HL-60 (cell line): ENCODE results near the gene ARID1B.

ENCODE experiments used
- DNase-seq, 2 experiments: peaks; one replicate each; pipeline ENCODE4 v3.0.0-alpha.2; 2010 to 2020; ENCODE audit warnings: low read depth in 1 of 2, low spot score in 1 of 2
- H3K27ac ChIP-seq: fragments of 250-450 bp; sonication (Bioruptor Pico); replicated peaks from 2 replicates; pipeline ENCODE4 v1.5.1; 2020; ENCODE audit warnings: mild to moderate bottlenecking, moderate library complexity
- H3K27me3 ChIP-seq: fragments of 250-450 bp; sonication (Bioruptor Pico); 2 replicates; pipeline ENCODE4 v1.5.1; 2021; ENCODE audit warnings: mild to moderate bottlenecking, moderate library complexity; ENCODE audit not compliant: insufficient read depth, poor library complexity, severe bottlenecking
- H3K4me3 ChIP-seq: replicated peaks from 2 replicates; pipeline ENCODE4 v1.5.1; 2011; ENCODE audit warnings: mild to moderate bottlenecking, control low read depth, low read length; ENCODE audit not compliant: insufficient read depth
- GABPA ChIP-seq: IDR thresholded peaks from 2 replicates; pipeline ENCODE4 v1.6.1; 2012; ENCODE audit warnings: low read depth
- POLR2AphosphoS5 ChIP-seq: IDR thresholded peaks from 2 replicates; pipeline ENCODE4 v1.6.1; 2012; ENCODE audit warnings: low read depth
- SPI1 ChIP-seq: IDR thresholded peaks from 2 replicates; pipeline ENCODE4 v1.6.1; 2012; ENCODE audit warnings: low read depth, mild to moderate bottlenecking, borderline replicate concordance
- TF ChIP-seq, protein P1 (sequence below): IDR thresholded peaks from one replicate; pipeline ENCODE4 v1.5.1; 2011; ENCODE audit warnings: low read length, control low read depth, inconsistent platforms; ENCODE audit not compliant: insufficient read depth
- TF ChIP-seq, protein P2 (sequence below): IDR thresholded peaks from 2 replicates; pipeline ENCODE4 v1.6.1; 2012; ENCODE audit warnings: low read depth; ENCODE audit not compliant: insufficient replicate concordance

Gene ARID1B

DNA sequence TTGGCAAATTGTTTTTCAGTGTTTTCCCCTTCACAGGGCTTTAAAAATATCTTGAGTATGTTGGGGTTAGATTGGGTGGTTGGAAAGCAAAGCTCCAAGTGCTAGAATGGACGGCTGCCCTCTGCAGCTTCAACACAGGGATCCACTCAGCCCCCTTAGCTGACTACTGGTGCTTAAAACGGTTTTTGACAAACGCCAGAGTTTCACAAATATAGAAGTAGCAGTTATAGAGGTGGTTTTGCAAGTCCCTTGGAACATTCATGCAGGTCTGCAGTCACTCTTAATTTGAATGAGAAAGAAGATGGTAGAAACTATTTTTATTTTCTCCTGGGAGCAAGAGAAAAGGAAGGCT is 175.9 kb downstream of the ARID1B start:
- no peak overlapping the region for H3K4me3 ChIP-seq
- TF ChIP-seq SPI1 (no peak), GABPA (no peak), POLR2AphosphoS5 (no peak)
- TF ChIP-seq, protein P1, sequence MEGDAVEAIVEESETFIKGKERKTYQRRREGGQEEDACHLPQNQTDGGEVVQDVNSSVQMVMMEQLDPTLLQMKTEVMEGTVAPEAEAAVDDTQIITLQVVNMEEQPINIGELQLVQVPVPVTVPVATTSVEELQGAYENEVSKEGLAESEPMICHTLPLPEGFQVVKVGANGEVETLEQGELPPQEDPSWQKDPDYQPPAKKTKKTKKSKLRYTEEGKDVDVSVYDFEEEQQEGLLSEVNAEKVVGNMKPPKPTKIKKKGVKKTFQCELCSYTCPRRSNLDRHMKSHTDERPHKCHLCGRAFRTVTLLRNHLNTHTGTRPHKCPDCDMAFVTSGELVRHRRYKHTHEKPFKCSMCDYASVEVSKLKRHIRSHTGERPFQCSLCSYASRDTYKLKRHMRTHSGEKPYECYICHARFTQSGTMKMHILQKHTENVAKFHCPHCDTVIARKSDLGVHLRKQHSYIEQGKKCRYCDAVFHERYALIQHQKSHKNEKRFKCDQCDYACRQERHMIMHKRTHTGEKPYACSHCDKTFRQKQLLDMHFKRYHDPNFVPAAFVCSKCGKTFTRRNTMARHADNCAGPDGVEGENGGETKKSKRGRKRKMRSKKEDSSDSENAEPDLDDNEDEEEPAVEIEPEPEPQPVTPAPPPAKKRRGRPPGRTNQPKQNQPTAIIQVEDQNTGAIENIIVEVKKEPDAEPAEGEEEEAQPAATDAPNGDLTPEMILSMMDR, result no peak
- no peaks in the 10 kb centered on the region for H3K27me3 ChIP-seq
- H3K27ac ChIP-seq, result no peak overlapping the region
- DNase-seq, result no peak

DNA sequence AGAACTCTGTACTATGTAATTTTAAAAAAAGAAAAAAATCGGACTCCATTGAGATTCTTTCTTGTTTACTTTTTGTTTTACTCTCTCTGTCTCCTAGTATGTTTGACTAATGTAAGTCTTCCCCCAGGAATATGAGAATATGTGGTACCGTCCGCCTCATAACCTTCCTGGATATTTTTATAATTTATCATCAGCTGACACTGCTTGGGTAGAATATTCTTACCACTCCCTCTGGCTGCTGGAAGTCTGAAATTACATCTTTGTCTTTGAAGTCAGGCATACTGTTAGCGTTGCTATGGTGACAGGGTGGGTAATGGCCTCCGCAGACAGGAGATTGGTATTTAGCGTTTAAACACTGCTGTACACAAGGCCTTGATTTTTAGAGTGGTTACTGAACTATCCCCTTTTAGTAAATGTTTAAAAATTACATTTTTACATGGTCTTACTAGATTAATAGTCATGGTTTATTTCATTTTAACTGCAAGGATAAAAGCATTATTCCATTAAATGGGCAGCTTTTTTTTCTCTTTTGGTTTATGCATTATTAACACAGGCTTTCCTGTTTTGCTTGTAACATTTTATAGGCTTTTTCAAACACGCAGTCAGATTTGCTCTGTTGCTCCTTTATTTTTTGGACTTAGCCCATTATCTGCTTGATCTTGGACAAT is 176.4 kb downstream of the ARID1B start:
- Histone ChIP-seq H3K4me3 (no peak overlapping the region), H3K27ac (no peak overlapping the region), H3K27me3 (no peaks in the 10 kb centered on the region)
- DNase-seq, result no peak
- no peak for TF ChIP-seq GABPA
- TF ChIP-seq SPI1, result no peak
- TF ChIP-seq, protein P2, sequence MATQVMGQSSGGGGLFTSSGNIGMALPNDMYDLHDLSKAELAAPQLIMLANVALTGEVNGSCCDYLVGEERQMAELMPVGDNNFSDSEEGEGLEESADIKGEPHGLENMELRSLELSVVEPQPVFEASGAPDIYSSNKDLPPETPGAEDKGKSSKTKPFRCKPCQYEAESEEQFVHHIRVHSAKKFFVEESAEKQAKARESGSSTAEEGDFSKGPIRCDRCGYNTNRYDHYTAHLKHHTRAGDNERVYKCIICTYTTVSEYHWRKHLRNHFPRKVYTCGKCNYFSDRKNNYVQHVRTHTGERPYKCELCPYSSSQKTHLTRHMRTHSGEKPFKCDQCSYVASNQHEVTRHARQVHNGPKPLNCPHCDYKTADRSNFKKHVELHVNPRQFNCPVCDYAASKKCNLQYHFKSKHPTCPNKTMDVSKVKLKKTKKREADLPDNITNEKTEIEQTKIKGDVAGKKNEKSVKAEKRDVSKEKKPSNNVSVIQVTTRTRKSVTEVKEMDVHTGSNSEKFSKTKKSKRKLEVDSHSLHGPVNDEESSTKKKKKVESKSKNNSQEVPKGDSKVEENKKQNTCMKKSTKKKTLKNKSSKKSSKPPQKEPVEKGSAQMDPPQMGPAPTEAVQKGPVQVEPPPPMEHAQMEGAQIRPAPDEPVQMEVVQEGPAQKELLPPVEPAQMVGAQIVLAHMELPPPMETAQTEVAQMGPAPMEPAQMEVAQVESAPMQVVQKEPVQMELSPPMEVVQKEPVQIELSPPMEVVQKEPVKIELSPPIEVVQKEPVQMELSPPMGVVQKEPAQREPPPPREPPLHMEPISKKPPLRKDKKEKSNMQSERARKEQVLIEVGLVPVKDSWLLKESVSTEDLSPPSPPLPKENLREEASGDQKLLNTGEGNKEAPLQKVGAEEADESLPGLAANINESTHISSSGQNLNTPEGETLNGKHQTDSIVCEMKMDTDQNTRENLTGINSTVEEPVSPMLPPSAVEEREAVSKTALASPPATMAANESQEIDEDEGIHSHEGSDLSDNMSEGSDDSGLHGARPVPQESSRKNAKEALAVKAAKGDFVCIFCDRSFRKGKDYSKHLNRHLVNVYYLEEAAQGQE, result no peak
- TF ChIP-seq, protein P1, result no peak
- no peak for TF ChIP-seq POLR2AphosphoS5

DNA sequence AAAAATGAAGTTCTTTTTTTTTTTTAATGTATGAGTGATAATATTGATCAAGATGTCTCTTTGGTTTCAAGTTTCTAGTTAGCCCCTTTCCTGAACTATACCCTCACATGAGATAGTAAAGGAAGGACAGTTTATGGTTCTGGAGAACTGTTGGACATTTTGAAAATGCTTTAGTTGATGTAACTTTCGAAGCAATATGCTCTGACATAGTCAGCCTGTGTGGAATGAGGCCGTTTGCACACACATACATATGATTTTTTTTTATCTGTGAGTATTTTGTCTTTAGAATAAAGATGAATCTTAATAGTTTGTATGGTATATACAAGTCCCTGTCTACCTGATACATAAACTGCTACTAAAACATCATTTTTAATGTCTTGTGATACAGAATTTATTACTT is 177.0 kb downstream of the ARID1B start:
- TF ChIP-seq, protein P1, result no peak
- TF ChIP-seq POLR2AphosphoS5 (no peak), GABPA (no peak), SPI1 (no peak)
- TF ChIP-seq, protein P2, result no peak
- H3K27me3 ChIP-seq, result no peaks in the 10 kb centered on the region
- H3K27ac ChIP-seq, result no peak overlapping the region

DNA sequence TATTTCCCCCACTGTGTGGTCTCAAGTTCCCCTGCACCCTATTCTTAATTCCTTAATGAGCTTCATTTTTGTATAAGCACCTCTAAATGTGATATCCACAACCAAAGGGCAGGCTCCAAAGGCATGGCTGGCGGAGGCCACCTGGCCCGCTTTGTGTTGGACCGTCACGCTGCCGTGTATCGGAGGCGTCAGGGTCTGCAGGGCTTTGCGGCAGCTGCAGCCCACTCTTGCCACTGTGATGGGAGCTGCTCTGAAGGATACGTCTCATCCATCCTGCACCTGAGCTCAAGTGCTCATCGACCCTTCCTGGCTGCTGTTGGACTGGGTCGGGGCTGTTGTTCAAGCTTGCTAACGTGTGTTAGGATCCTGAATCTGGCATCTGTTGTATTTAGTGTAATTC is 177.6 kb downstream of the ARID1B start:
- H3K27ac ChIP-seq, result no peak overlapping the region
- TF ChIP-seq GABPA (no peak), SPI1 (no peak), POLR2AphosphoS5 (no peak)
- TF ChIP-seq, protein P2, result no peak
- TF ChIP-seq, protein P1, result no peak
- H3K4me3 ChIP-seq, result no peak overlapping the region
- H3K27me3 ChIP-seq, result no peaks in the 10 kb centered on the region
- no peak for DNase-seq

More for the DNA sequence above, 177.0 kb downstream of the ARID1B start:
- H3K4me3 ChIP-seq, result no peak overlapping the region
- no peak for DNase-seq
